ENCODE data around the gene ASB7.

ASB7 gene

GRCh38 chr15:100597862-100598261 lies 4.5 kb upstream of the ASB7 start:
- no peak for DNase-seq (ENCODE audit: low read depth in 2 of 2)

DNA sequence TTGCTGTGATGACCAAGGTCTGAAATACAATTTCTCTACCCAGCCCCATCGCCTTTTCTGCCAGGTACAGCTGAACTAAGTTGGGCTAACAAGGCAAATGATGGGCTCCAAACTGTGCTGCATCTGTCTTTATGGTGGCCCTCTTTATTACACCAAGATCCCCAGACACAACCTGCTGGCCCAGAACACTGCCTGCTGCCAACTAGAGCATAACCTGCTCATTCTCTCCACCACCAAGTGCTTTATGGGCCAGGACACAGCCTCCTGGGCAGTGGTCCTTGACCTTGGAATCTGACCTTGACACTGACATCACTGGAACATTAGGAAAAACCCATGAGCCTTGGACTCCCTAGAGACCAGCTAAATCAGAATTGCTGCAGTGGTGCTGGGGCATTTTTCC lies 3.7 kb upstream of the ASB7 start:
- no peak for DNase-seq (ENCODE audit: low read depth in 2 of 2)

DNA sequence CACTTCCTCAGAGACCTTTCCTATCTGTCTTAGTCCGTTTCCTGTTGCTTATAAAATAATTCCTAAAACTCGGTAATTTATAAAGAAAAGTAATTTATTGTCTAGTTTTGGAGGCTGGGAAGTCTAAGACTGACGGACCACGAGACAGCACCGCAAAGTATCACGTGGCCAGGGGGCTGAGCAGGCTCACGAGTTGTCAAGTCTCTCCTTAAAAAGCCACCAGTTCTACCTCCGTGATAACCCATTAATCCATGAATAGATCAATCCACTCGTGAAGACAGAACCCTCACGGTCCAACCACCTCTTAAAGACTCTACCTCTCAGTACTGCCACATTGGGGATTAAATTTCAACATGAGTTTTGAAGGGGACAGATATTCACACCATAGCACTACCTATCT lies 1.2 kb upstream of the ASB7 start:
- DNase-seq (ENCODE audit: low read depth in 2 of 2): no peak

DNA sequence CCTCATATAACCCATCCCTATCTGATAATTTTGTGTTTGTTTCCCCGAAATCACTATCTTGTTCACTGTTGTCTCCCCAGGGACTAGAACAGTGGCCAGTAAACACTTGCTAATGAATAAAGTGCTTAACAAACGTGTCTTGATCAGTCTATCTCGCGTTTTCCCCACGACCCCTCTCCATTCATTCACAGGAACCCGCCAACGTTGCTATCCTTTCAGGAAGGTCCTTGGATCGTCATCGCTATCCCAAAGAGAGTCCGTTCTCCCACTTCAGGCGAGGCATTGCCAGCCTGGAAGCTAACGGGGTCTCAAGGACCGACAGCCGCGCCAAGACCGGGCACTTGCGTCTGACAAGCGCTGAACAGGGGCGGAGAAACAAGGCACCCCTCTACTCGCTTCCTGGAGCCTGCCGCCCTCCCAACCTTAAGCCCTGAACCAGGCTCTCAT lies 749 bp upstream of the ASB7 start:
- no peak for DNase-seq (ENCODE audit: low read depth in 2 of 2)

DNA sequence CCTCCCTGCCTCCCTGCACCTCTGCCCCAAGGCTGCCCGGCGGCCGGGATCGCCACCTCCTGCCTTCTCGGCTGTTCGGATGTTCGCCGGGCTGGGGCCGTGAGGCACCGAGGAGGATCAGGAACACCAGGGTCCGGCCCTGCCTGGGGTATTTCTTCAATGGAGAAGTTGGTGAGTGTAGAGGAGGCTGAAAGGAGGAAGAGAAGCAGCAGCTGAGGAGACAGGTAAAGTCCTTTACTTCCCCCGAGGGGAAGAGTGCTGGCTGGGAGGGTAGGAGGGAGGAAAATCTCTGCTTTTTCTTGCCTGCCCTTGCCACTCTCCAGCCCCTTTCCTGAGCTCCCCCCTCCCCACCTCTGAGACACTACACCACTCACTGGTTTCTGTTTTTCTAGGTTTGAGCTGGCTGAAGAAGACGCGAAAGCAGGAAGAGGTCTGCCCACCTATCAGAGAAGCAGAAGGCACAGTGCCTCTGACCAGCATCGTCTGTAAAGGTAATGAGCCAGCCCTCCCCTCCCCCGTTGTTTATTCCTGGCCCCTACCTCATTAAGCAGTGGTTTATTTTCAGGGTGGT lies 519 bp downstream of the ASB7 start:
- DNase-seq (ENCODE audit: low read depth in 2 of 2): no peak

- no peak for DNase-seq (ENCODE audit: low read depth in 2 of 2)
Observed at GRCh38 chr15:100612539-100612938, 10.2 kb downstream of the ASB7 start.

GRCh38 chr15:100613208-100613607 lies 10.8 kb downstream of the ASB7 start:
- no peak for DNase-seq (ENCODE audit: low read depth in 2 of 2)

GRCh38 chr15:100614336-100614735 lies 11.9 kb downstream of the ASB7 start:
- no peak for DNase-seq (ENCODE audit: low read depth in 2 of 2)

DNA sequence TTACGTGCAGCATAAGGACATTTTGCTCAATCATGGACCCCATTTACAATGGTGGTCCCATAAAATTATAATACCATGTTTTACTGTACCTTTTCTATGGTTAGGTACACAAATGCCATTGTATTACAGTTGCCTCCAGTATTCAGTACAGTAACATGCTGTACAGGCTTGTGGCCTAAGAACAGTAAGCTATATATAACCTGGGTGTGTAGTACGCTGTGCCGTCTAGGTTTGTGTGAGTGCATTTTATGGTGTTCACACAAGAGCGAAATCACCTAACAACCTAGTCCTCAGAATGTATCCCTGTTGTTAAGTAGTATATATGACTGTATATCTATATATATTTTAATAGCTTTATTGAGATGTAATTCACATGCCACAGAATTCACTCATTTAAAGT lies 12.5 kb downstream of the ASB7 start:
- DNase-seq (ENCODE audit: low read depth in 2 of 2): no peak

GRCh38 chr15:100615801-100616200 lies 13.4 kb downstream of the ASB7 start:
- no peak for DNase-seq (ENCODE audit: low read depth in 2 of 2)

DNA sequence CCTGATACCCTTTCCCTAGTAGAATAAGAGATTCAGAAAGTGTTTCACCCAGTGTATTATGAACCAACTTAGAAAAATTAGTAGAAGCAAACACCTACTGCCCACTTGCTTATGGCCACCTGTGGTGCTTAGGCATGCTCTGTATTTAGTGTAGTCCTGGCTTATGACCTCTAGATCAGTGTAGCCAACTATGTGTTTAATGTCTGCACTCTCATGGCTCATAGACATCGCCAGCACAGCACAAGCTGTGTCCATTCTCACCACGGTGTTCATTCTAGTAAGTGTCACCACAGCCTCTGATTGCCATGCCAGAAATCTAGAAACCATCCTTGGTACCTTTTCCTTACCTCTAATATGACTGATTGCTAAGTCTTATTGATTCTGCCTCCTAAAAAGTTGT lies 14.3 kb downstream of the ASB7 start:
- no peak for DNase-seq (ENCODE audit: low read depth in 2 of 2)

- DNase-seq (ENCODE audit: low read depth in 2 of 2): no peak
Observed at GRCh38 chr15:100623301-100623700, 20.9 kb downstream of the ASB7 start.

DNA sequence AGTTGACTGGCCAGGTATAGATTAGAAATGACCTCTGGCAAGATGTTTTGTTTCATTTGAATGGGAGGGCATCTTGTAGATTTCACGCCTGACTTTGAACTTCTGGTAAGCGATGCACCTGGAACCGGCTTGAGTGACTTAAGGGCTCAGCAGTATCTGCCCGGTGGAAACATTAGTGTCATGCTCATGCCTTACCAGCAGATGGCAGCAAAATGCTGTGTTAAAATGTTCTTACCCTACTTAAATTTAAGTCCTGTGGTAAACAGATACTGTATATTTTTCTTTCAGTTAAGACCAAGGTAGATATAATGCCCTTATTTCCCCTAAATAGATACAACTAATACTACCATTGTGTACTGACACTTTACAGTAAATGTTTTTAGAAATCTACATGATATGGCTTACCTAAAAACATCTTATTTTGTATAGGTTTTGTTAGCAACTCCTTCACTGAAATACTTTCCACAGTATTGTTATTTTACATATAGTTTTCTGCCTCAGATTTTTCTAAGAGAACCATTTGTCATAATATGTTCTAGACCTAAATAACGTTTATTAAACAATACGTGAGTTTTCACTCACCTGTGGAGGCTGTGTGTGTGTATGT lies 25.5 kb downstream of the ASB7 start:
- peak; percentile 34 to 37 for DNase-seq (ENCODE audit: low read depth in 2 of 2)

DNA sequence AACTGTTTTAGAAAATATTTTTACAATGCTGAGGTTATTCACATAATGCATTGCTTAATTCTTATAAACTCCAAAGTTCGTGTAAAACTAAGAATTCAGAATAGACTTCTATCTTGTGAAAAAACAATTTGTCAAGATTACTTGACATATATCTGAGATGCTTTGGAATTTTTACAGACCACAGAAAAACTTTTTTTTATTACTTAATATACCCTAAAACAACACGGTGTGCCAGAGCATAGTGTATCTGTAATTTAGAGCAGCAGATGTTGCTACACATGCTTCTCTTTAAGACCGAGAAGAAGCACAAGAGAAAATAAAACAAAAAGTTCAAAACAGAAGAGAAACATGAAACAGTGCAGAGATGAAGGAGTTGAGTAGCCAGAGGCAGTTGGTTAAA lies 26.4 kb downstream of the ASB7 start:
- DNase-seq (ENCODE audit: low read depth in 2 of 2): no peak

GRCh38 chr15:100631831-100632230 lies 29.4 kb downstream of the ASB7 start:
- DNase-seq (ENCODE audit: low read depth in 2 of 2): no peak

DNA sequence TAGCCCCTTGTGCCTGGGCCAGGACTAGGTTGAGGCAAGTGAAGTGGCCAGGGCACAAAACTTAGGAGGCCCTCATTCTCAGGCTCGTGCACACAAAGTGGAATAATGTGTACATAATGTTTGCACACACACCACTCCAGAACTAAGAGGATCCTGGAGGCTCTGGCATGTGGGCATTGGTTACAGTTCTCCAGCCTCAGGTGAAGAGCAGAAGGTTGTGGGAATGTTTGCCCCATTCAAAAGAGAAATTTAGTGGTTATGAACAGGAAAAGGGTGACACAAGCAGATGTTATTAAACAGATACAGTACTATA lies 31.3 kb downstream of the ASB7 start:
- no peak for DNase-seq (ENCODE audit: low read depth in 2 of 2)

GRCh38 chr15:100635406-100636071 lies 33.1 kb downstream of the ASB7 start:
- no peak for DNase-seq (ENCODE audit: low read depth in 2 of 2)

- DNase-seq (ENCODE audit: low read depth in 2 of 2): no peak
Observed at GRCh38 chr15:100638177-100638730, 35.9 kb downstream of the ASB7 start.

DNA sequence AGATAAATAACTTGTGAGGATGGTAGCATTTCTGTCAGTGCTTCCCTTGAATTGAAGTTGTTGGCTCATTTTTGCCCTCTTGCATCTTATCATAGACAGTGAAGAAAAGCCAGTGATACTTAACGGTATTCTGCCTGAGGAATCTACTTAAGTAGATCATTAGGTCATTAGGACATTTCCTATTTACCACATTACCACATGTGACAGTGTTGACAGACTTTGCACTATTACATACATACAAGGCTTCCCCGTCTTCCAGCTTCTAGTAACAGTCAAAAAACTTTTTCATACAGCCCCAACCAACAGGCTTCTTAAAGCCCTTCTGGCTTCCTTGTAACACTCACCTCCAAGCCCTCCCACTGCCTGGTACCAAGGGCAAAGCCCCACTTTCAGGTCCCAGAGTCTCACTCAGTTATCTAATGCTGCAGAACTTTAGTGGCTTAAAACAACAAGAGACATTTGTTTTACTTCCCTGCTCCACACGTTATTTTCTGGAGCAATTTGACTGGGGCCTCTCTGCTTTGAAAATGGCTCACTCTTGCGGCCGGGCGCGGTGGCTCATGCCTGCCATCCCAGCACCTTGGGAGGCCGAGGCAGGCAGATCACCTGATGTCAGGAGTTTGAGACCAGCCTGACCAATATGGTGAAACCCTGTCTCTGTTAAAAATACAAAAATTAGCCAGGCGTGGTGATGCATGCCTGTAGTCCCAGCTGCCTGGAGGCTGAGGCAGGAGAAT lies 40.0 kb downstream of the ASB7 start:
- DNase-seq (ENCODE audit: low read depth in 2 of 2): no peak

- no peak for DNase-seq (ENCODE audit: low read depth in 2 of 2)
Observed at GRCh38 chr15:100642950-100643338, 40.6 kb downstream of the ASB7 start.

DNA sequence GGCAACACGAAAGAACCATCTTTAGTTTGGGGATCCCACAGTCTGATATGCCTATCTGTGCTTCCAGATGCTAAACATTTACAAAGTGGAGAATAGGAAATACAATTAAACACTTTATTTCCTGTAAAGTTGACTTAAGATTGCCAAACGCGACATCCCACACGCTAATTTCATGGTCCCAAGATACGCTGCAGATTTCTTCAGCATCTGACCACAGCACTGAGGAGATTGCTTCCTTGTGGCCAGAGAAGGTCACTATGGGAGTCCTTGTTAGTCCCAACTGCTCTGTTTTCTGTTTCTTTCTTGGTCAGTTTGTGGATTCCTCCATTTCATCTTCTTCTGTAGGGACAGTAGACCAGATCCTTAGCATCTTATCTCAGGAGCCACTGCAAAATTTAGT lies 43.3 kb downstream of the ASB7 start:
- no peak for DNase-seq (ENCODE audit: low read depth in 2 of 2)

- DNase-seq (ENCODE audit: low read depth in 2 of 2): no peak
Observed at GRCh38 chr15:100648951-100649350, 46.6 kb downstream of the ASB7 start.

DNA sequence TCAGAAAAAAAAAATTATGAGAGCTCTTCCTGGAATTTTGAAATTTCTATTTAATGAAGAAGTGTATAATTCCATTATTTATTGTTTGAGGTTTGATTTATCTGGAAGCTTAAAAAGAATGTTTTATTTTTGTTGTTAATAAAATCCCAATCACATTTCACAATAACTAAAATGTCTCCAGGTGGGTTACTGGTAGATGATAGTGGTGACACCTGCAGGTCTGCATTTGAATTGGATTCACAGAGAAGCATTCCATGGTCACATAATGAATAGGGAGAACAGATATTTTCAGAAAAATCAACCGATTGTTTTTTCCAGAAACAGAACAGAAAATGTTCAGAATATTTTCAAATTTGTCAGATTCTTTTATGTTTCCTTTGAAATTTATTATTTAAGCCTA lies 48.3 kb downstream of the ASB7 start:
- DNase-seq (ENCODE audit: low read depth in 2 of 2): no peak

Measured in stimulated activated CD4-positive, alpha-beta T cell treated with anti-CD3 and anti-CD28 coated beads, Interleukin-1b, Interleukin-23, amount 100 ng/mL, for 1 hour (primary cell).